Neutrophil (primary cell): ENCODE data around the gene FBXO46.

Source experiments
- H3K27ac ChIP-seq: fragments of 200-600 bp; sonication (generic); 2 replicates; pipeline ENCODE4 v1.5.1; 2016; ENCODE audit warnings: mild to moderate bottlenecking, moderate library complexity
- H3K27me3 ChIP-seq: fragments of 200-600 bp; sonication (generic); 2 replicates; pipeline ENCODE4 v1.6.0; 2016; ENCODE audit warnings: mild to moderate bottlenecking
- H3K36me3 ChIP-seq: fragments of 200-600 bp; sonication (generic); 2 replicates; pipeline ENCODE4 v1.5.1; 2017
- H3K4me1 ChIP-seq, 2 experiments: fragments of 200-600 bp in 1 of 2; sonication (generic) in 1 of 2; 1 replicate in 1 of 2; 2 replicates in 1 of 2; pipeline versions ENCODE4 v1.5.1 to v1.6.1; 2013 to 2016; ENCODE audit warnings: low read depth in 1 of 2, low read length in 1 of 2, mild to moderate bottlenecking in 1 of 2, moderate library complexity in 1 of 2; ENCODE audit not compliant: control insufficient read depth in 1 of 2, insufficient read depth in 1 of 2
- H3K4me3 ChIP-seq, 2 experiments: fragments of 200-600 bp in 1 of 2; sonication (generic) in 1 of 2; 1 replicate in 1 of 2; 2 replicates in 1 of 2; pipeline ENCODE4 v1.5.1; 2013 to 2016; ENCODE audit warnings: low read depth in 1 of 2, low read length in 1 of 2, mild to moderate bottlenecking in 1 of 2, moderate library complexity in 1 of 2
- H3K9me3 ChIP-seq: fragments of 200-600 bp; sonication (generic); 2 replicates; pipeline ENCODE4 v1.5.1; 2016
- TF ChIP-seq, protein P1 (sequence below): fragments of 200-600 bp; sonication (generic); IDR thresholded peaks from 2 replicates; pipeline ENCODE4 v1.5.1; 2016; ENCODE audit warnings: antibody characterized with exemption

The FBXO46 gene

DNA sequence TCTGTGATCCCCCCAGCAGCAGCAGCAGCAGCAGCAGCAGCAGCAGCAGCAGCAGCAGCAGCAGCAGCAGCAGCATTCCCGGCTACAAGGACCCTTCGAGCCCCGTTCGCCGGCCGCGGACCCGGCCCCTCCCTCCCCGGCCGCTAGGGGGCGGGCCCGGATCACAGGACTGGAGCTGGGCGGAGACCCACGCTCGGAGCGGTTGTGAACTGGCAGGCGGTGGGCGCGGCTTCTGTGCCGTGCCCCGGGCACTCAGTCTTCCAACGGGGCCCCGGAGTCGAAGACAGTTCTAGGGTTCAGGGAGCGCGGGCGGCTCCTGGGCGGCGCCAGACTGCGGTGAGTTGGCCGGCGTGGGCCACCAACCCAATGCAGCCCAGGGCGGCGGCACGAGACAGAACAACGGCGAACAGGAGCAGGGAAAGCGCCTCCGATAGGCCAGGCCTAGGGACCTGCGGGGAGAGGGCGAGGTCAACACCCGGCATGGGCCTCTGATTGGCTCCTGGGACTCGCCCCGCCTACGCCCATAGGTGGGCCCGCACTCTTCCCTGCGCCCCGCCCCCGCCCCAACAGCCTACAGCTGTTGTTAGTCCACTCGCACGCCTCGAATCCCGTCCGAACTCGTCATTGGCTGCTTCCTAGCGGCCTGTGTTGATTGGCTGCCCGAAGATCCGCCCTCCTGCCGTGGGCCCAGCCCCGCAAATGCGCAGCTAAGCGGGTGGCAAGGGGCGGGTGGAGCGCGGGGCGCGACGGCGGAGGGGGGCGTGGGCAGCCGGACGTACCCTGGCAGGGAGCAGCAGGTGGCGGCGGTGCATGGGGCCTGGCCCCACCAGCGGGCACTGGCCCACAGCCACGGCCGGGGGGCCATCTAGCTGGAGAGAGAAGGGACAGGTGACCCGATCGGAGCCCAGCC is 39.8 kb upstream of the FBXO46 start:
- TF ChIP-seq, protein P1, sequence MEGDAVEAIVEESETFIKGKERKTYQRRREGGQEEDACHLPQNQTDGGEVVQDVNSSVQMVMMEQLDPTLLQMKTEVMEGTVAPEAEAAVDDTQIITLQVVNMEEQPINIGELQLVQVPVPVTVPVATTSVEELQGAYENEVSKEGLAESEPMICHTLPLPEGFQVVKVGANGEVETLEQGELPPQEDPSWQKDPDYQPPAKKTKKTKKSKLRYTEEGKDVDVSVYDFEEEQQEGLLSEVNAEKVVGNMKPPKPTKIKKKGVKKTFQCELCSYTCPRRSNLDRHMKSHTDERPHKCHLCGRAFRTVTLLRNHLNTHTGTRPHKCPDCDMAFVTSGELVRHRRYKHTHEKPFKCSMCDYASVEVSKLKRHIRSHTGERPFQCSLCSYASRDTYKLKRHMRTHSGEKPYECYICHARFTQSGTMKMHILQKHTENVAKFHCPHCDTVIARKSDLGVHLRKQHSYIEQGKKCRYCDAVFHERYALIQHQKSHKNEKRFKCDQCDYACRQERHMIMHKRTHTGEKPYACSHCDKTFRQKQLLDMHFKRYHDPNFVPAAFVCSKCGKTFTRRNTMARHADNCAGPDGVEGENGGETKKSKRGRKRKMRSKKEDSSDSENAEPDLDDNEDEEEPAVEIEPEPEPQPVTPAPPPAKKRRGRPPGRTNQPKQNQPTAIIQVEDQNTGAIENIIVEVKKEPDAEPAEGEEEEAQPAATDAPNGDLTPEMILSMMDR: peak; percentile 91
- H3K27me3 ChIP-seq: peaks cover 100% of the 10 kb centered on the region
- no peaks in the 10 kb centered on the region for H3K36me3 ChIP-seq
- H3K27ac ChIP-seq: no peak overlapping the region
- peak overlapping the region; percentile 58 to 86 for H3K4me3 ChIP-seq
- peaks cover 29 to 34% of the 10 kb centered on the region in 2 experiments for H3K4me1 ChIP-seq
- H3K9me3 ChIP-seq: no peaks in the 10 kb centered on the region

DNA sequence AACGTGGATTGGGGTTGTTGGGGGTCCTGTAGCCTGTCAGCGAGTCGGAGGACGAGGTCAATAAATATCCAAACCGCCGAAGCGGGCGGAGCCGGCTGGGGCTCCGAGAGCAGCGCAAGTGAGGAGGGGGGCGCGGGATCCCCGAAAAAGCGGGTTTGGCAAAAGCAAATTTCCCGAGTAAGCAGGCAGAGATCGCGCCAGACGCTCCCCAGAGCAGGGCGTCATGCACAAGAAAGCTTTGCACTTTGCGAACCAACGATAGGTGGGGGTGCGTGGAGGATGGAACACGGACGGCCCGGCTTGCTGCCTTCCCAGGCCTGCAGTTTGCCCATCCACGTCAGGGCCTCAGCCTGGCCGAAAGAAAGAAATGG is 39.1 kb upstream of the FBXO46 start:
- no peaks in the 10 kb centered on the region for H3K36me3 ChIP-seq
- TF ChIP-seq, protein P1: no peak
- peak overlapping the region; percentile 58 to 86 for H3K4me3 ChIP-seq
- peaks cover 100% of the 10 kb centered on the region for H3K27me3 ChIP-seq
- no peak overlapping the region for H3K27ac ChIP-seq
- H3K4me1 ChIP-seq: peaks cover 29 to 34% of the 10 kb centered on the region in 2 experiments
- H3K9me3 ChIP-seq: no peaks in the 10 kb centered on the region

DNA sequence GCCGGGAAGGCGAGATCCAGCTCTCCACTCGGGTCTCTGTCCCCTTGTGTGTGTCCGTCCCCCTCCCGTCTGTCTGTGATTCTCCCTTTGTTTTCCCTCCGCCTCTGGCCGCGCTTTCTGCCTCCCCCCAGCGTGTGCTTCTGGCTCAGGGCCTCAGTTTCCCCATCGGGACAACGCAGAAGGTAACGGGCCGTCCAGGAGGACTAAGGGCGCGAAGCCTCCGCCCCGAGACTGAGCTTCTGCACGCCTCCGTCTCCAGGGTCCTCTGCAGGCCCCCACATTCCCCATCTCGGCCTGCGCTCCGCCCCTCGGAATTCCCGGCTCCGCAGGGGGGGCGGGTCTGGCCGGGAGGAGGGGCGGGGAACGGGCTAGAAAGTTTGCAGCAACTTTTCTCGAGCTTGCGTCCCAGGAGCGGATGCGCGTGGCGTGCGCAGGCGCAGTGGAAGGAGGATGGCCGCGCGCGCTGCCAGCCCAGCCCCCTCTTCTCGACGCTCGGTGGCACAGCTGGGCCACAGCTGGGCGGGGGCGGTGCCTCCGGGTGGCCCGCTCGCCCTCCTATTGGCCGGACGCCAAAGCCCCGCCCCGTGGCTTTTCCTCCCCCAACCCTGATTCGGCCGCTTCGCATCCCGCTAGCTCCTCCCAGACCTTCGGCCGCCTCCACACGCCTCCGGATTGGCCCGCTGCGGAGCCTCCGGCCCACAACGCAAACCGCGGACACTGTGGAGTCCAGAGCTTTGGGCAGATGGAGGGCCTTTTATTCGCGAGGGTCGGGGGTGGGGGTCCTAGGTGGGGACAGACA is 38.5 kb upstream of the FBXO46 start, which contains the start of gene SIX5:
TSS of gene SIX5 (minus strand) at position 269 of the 799 bp plus-strand sequence. CDS start 408 bp downstream, outside the sequence.
- Histone ChIP-seq H3K36me3 (no peaks in the 10 kb centered on the region), H3K27me3 (peaks cover 100% of the 10 kb centered on the region), H3K4me3 (peak within 1 kb of the TSS; percentile 58 to 86), H3K9me3 (no peaks in the 10 kb centered on the region), H3K4me1 (peaks cover 29 to 34% of the 10 kb centered on the region in 2 experiments), H3K27ac (no peak within 1 kb of the TSS)
- TF ChIP-seq, protein P1: no peak

DNA sequence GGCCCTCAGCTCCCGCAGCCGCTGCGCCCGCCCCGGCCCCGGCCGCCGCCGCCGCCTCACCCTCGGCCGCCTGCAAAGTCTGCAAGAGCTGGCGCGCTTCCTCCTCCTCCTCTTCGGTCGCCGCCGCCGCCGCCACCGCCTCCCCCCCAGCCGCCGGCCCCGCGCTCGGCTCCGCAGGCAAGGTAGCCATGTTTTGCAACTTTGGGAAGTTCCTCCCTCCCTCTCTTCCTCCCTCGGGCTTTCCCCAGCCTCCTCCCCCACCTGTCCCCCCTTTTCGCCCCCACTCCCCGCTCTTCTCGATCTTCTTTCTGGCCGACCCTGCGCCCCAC is 37.9 kb upstream of the FBXO46 start:
- no peaks in the 10 kb centered on the region for H3K36me3 ChIP-seq
- H3K4me3 ChIP-seq: peak overlapping the region; percentile 58 to 86
- TF ChIP-seq, protein P1: no peak
- H3K9me3 ChIP-seq: no peaks in the 10 kb centered on the region
- peaks cover 29 to 34% of the 10 kb centered on the region in 2 experiments for H3K4me1 ChIP-seq
- H3K27me3 ChIP-seq: peaks cover 100% of the 10 kb centered on the region
- H3K27ac ChIP-seq: no peak overlapping the region

DNA sequence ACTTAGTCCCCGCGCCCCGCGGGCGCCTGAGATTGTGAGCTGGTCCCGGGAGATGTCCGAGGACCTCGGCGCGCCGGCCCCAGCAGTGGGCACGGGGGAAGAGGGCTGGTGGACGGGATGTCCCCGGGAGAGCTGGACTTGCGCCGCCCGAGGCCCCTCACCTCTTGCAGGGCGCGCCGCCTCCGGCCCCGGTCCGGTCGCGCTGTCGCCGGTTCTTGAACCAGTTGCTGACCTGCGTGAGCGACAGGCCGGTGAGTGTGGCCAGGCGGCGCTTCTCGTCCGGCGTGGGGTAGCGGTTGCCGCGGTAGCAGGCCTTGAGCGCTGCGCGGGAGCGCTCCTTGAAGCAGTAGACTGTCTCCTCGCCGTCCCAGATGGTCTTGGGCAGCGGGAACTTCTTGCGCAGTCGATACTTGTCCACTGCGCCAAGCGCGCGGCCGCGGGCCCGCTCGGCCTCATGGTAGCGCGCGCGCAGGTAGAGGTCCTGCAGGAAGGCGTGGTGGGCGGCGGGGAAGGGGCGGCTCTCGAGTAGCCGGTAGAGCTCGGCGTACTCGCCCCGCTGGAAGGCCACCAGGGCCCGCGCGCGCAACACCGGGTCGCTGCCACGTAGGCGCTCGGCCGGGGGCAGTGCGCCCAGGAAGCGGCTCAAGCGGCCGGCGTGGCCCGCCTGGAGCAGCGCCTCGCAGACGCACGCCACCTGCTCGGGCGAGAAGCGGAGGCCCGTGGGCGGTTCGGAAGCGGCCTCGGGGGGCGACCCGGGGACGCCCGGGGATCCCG is 37.4 kb upstream of the FBXO46 start:
- H3K27me3 ChIP-seq: peaks cover 100% of the 10 kb centered on the region
- H3K9me3 ChIP-seq: no peaks in the 10 kb centered on the region
- TF ChIP-seq, protein P1: no peak
- H3K36me3 ChIP-seq: no peaks in the 10 kb centered on the region
- H3K4me3 ChIP-seq: peak overlapping the region in 1 of 2 experiments; percentile 86
- H3K4me1 ChIP-seq: peaks cover 29 to 34% of the 10 kb centered on the region in 2 experiments
- H3K27ac ChIP-seq: no peak overlapping the region
